Fibroblast of villous mesenchyme (primary cell): ENCODE data around the gene CBLB. TPM values are rescaled to one million over a fixed set of nuclear protein-coding genes. Genes with fewer than 3 reads are reported as not detected.
"Not testable (repeated sequence)": the region's sequence is repeated elsewhere in the genome, so short reads cannot be mapped to it uniquely, and the experiment has no call there.

ENCODE experiments used
- DNase-seq: peaks from one replicate; pipeline ENCODE4 v3.0.0-alpha.2; 2010; ENCODE audit warnings: low read depth
- H3K4me3 ChIP-seq: 2 replicates; pipeline ENCODE4 v1.5.1; 2011; ENCODE audit warnings: low read depth, mild to moderate bottlenecking, low read length
- CTCF ChIP-seq: IDR thresholded peaks from 2 replicates; pipeline ENCODE4 v1.5.1; 2012; ENCODE audit warnings: low read depth, mild to moderate bottlenecking, low read length; ENCODE audit not compliant: insufficient read depth
- total RNA-seq: library from RNA; depleted of rRNA; stranded (reverse); fragments of >200 nt; gene quantifications from 2 replicates; pipeline ENCODE4 v1.2.3, GENCODE V29; 2012

Gene CBLB
- total RNA-seq, 1 donor: 40.6 TPM

- DNase-seq: no peak
- TF ChIP-seq CTCF: no peak
- no peak overlapping the region for H3K4me3 ChIP-seq
These were observed 104.2 kb downstream of the CBLB start for GRCh38 chr3:105764378-105765307.

GRCh38 chr3:105763659-105764036, 105.2 kb downstream of the CBLB start:
- TF ChIP-seq CTCF: no peak
- H3K4me3 ChIP-seq: no peak overlapping the region
- no peak for DNase-seq

GRCh38 chr3:105762749-105763658, 105.8 kb downstream of the CBLB start:
- no peak for DNase-seq
- no peak for TF ChIP-seq CTCF
- H3K4me3 ChIP-seq: no peak overlapping the region

- not testable (repeated sequence) for DNase-seq, H3K4me3 ChIP-seq
These were observed 106.6 kb downstream of the CBLB start for GRCh38 chr3:105762214-105762613.

- TF ChIP-seq CTCF: no peak
- H3K4me3 ChIP-seq: no peak overlapping the region
- DNase-seq: no peak
These were observed 109.3 kb downstream of the CBLB start for GRCh38 chr3:105759442-105760078.

- no peak overlapping the region for H3K4me3 ChIP-seq
- DNase-seq: no peak
- TF ChIP-seq CTCF: no peak
These were observed 110.4 kb downstream of the CBLB start for GRCh38 chr3:105758451-105758850.
